GM21825 (cell line): ENCODE data around the gene LPCAT1.
"Not testable (repeated sequence)": the region's sequence is repeated elsewhere in the genome, so short reads cannot be mapped to it uniquely, and the experiment has no call there.

Experiments used
- ATAC-seq: cut with Tn5 transposase; IDR thresholded peaks from one replicate; pipeline ENCODE4 v1.9.1; 2021; ENCODE audit warnings: mild to moderate bottlenecking, moderate library complexity; ENCODE audit not compliant: unreplicated experiment

The LPCAT1 gene

GRCh38 chr5:1523793-1524480 is at the start of gene LPCAT1:
LPCAT1 (minus strand) TSS chr5:1523960; CDS start chr5:1523844, 116 bp downstream.
- peak; percentile 74 for ATAC-seq

- ATAC-seq, result not testable (repeated sequence)
Measured at GRCh38 chr5:1571875-1572274, 48.1 kb upstream of the LPCAT1 start.

GRCh38 chr5:1570975-1571374 is 47.2 kb upstream of the LPCAT1 start:
- no peak for ATAC-seq

- ATAC-seq, result no peak
Measured at GRCh38 chr5:1568201-1568979, 44.6 kb upstream of the LPCAT1 start.

GRCh38 chr5:1567527-1568200 is 43.9 kb upstream of the LPCAT1 start:
- ATAC-seq, result not testable (repeated sequence)

- ATAC-seq, result no peak
Measured at GRCh38 chr5:1565737-1566734, 42.3 kb upstream of the LPCAT1 start.

- no peak for ATAC-seq
Measured at GRCh38 chr5:1564824-1565736, 41.3 kb upstream of the LPCAT1 start.

- no peak for ATAC-seq
Measured at GRCh38 chr5:1564182-1564748, 40.5 kb upstream of the LPCAT1 start.

GRCh38 chr5:1563617-1564181 is 39.9 kb upstream of the LPCAT1 start:
- no peak for ATAC-seq

- ATAC-seq, result no peak
Measured at GRCh38 chr5:1563051-1563461, 39.3 kb upstream of the LPCAT1 start.

GRCh38 chr5:1562599-1562998 is 38.8 kb upstream of the LPCAT1 start:
- ATAC-seq, result no peak

GRCh38 chr5:1561402-1561929 is 37.7 kb upstream of the LPCAT1 start:
- ATAC-seq, result no peak

- ATAC-seq, result not testable (repeated sequence)
Measured at GRCh38 chr5:1560499-1560898, 36.7 kb upstream of the LPCAT1 start.

- ATAC-seq, result no peak
Measured at GRCh38 chr5:1558944-1559343, 35.2 kb upstream of the LPCAT1 start.

GRCh38 chr5:1557114-1557873 is 33.5 kb upstream of the LPCAT1 start:
- ATAC-seq, result no peak

GRCh38 chr5:1555808-1556731 is 32.3 kb upstream of the LPCAT1 start:
- no peak for ATAC-seq
